Activated CD4-positive, alpha-beta T cell treated with anti-CD3 and anti-CD28 coated beads, Interleukin-2, amount 50 U/mL, for 4 hours (primary cell): ENCODE measurements around the gene NCAPG.

Experiments used
- DNase-seq, 2 experiments: peaks; one replicate each; pipeline ENCODE4 v3.0.0-alpha.2; 2020

NCAPG gene

GRCh38 chr4:17876943-17877342 lies 66.2 kb downstream of the NCAPG start:
- no peak for DNase-seq

GRCh38 chr4:17877661-17878060 lies 66.9 kb downstream of the NCAPG start:
- no peak for DNase-seq

GRCh38 chr4:17884063-17884462 lies 73.3 kb downstream of the NCAPG start:
- DNase-seq = no peak

GRCh38 chr4:17884511-17884910 lies 73.7 kb downstream of the NCAPG start:
- DNase-seq = no peak

- DNase-seq = no peak
Measured at GRCh38 chr4:17889692-17890091, 78.9 kb downstream of the NCAPG start.

GRCh38 chr4:17894421-17894820 lies 83.6 kb downstream of the NCAPG start:
- DNase-seq = no peak
